Choroid plexus epithelial cell (primary cell): ENCODE measurements around the gene RTN4RL1.
A peak's percentile ranks its signal among the peaks of the same experiment; 100 is the strongest.

Source experiments
- DNase-seq: peaks from one replicate; pipeline ENCODE4 v3.0.0-alpha.2; 2010; ENCODE audit warnings: low read depth
- H3K4me3 ChIP-seq: 2 replicates; pipeline ENCODE4 v1.5.1; 2011; ENCODE audit warnings: low read depth, mild to moderate bottlenecking, control low read depth, low read length, moderate library complexity
- TF ChIP-seq, protein P1 (sequence below): conservative IDR thresholded peaks from 2 replicates; pipeline ENCODE4 v1.5.1; 2011; ENCODE audit warnings: low read depth, mild to moderate bottlenecking, control low read depth, inconsistent platforms, low read length, moderate library complexity

The RTN4RL1 gene

DNA sequence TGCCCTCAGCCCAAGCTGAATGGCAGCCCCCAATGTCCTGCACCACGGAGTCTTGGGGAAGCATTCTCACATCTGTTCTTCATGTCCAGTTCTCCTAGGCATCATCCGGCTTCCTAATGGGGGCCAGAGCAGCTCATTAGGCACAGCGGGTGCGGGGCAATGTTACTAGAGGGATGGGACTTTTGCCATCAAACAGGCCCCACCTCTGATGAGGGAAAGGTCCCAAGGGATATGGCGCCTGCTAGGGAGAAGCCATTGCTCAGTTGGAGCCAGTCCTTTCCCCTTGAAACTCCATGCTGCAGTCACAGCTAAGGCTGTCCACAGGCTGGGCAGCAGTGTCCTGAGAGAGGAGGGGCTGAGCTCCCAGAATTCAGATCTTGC, 3.1 kb upstream of the RTN4RL1 start:
- TF ChIP-seq, protein P1, sequence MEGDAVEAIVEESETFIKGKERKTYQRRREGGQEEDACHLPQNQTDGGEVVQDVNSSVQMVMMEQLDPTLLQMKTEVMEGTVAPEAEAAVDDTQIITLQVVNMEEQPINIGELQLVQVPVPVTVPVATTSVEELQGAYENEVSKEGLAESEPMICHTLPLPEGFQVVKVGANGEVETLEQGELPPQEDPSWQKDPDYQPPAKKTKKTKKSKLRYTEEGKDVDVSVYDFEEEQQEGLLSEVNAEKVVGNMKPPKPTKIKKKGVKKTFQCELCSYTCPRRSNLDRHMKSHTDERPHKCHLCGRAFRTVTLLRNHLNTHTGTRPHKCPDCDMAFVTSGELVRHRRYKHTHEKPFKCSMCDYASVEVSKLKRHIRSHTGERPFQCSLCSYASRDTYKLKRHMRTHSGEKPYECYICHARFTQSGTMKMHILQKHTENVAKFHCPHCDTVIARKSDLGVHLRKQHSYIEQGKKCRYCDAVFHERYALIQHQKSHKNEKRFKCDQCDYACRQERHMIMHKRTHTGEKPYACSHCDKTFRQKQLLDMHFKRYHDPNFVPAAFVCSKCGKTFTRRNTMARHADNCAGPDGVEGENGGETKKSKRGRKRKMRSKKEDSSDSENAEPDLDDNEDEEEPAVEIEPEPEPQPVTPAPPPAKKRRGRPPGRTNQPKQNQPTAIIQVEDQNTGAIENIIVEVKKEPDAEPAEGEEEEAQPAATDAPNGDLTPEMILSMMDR = no peak
- no peak for DNase-seq

GRCh38 chr17:2027528-2028233, 2.5 kb upstream of the RTN4RL1 start:
- no peak for DNase-seq
- TF ChIP-seq, protein P1 = no peak
- no peak overlapping the region for H3K4me3 ChIP-seq

More for the DNA sequence above, 3.1 kb upstream of the RTN4RL1 start:
- H3K4me3 ChIP-seq = no peak overlapping the region

DNA sequence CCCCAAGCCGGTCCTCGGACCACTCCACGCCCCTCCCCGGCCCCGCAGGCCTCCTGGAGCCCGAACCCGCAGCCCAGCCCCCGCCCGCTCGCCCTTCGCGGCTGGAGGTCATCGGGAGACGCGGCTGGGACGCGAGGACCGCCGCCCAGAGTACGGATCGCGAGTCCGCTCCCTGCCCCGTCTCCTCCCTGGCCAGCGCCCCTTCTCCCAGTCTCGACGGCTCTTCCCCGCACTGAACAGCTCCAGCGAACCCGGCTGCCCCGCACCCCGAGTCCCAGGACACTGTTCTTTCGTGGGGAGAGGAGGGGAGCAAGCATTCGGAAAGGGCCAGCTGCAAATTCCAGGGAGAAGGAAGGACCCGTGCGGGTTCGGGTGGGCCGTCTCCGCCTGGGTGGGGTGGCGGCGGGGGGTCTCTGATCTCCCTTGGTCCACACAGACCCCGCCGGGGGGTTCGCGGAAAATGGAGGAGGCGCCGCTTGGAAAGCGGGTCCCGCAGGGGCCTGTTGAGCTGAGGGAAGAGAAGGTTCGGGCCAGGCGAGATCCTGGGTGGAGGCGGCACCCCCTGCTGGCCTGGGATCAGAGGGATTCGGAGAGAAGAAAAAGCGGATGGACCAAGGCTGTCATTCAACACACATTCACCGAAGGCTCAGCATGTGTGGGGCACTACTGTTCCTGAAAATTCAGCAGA, 632 bp upstream of the RTN4RL1 start:
- H3K4me3 ChIP-seq = peak overlapping the region; percentile 17
- DNase-seq = peak; percentile 66
- TF ChIP-seq, protein P1 = peak; percentile 81

DNA sequence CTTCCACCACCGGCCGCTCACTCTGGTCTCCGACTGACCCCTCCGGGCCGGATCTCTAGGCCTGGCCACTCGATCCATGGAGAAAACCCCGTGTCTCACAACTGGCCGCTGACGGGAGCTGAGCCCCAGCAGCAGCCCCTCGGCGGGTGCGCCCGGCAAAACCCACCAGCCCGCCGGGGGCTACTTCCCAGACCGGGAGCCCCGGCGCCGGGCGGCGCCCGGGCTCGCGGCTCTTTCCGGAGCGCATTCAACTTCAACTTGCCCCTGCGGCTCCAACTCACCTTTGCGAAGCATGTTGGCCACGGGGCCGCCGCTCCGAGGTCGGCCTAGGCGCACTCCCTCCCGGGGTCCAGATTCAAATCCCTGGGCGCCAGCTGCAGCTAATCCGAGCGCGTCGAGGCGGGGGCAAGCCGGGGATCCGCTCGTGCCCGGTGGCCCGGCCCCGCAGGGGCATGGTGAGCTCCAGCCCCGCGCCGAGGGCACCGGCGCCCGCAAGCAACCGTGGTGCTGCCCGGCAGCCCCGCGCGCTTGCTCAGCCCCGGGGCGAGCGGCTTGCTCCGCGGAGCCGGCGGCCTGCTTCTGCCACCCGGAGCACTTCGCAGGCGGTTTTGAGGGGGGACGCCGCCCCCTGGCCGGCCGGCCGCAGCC, 438 bp downstream of the RTN4RL1 start:
- no peak for DNase-seq
- H3K4me3 ChIP-seq = peak overlapping the region; percentile 17
- TF ChIP-seq, protein P1 = no peak

DNA sequence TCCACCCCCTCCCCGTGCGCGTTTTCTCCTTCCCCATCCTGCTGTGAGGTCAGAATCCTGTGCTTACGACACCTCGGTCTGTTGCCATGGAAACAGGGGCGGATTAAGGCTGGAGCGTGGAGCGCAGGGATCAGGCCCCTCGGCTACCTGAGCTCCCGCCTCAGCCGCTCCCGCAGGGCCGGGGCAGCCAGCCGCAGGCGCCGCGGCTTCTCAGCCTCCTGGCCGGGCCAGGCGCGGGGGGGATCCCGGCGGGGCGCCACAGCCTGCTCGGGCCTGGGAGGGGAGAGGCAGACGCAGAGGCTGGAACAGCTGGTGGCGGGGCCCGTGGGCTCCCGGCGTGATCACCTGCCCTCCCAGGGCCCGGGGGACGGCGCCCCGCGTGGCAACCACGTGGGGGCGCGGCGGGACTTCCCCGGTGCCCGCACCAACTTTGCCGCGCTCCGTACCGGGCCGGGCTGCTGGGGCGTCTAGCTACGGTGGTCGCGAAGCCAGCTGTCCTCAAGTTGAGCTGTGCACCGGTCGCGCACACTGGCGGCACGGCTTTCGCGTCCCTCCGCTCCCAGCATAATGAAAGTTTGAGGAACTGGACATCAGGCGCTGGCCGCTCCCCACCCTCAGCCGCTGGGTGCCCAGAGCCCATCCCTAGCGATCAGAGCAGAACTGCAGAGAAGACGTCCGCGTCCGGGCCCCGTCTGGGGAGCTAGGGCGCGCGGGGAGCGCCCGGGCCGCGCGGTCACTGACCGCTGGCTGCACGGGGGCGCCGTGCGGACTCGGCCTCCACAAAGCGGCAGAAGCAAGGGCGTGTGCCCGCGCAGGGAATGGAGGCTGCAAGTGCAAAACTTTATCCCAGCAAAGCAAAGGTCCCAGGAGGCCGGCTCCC, 1.2 kb downstream of the RTN4RL1 start:
- peak; percentile 68 for DNase-seq
- H3K4me3 ChIP-seq = peak overlapping the region; percentile 5
- TF ChIP-seq, protein P1 = no peak

DNA sequence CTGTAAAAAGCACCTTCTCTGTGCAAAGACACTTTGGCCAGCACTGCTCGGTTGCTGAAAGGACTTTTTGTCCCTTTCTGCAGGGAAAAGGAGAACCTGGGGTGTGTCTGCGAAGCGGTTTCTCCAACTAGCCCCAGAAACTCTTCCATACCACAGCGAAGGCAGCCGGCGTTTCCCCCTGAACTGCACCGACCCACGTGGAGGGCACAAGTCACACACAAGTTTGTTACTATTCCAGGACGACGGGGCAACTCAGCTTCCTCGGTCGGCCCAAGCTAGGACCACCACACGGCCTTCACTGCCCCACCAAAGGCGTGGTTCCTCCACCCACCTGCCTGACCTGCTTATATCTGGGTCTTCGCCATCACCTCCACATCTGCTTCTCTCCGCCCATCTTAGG, 1.9 kb downstream of the RTN4RL1 start:
- TF ChIP-seq, protein P1 = no peak
- H3K4me3 ChIP-seq = no peak overlapping the region
- no peak for DNase-seq
